Upper lobe of right lung (tissue), 1 donor: Measurements from ENCODE around the gene SEMA5B. TPM values are rescaled to one million over a fixed set of nuclear protein-coding genes. Genes with fewer than 3 reads are reported as not detected.

Experiments
- ATAC-seq: fragments of 200-7000 bp; cut with Tn5 transposase; one replicate; pipeline ENCODE4 v1.9.1; 2020; ENCODE audit warnings: mild to moderate bottlenecking, moderate library complexity
- DNase-seq: peaks from one replicate; pipeline ENCODE4 v3.0.0-alpha.2; 2020
- H3K27ac ChIP-seq: fragments of 200-600 bp; one replicate; pipeline ENCODE4 v1.8.0; 2022
- H3K27me3 ChIP-seq: fragments of 200-600 bp; one replicate; pipeline ENCODE4 v1.8.0; 2022; ENCODE audit warnings: mild to moderate bottlenecking
- H3K36me3 ChIP-seq: fragments of 200-600 bp; one replicate; pipeline ENCODE4 v1.8.0; 2022
- H3K4me1 ChIP-seq: fragments of 200-600 bp; one replicate; pipeline ENCODE4 v1.8.0; 2022
- H3K4me3 ChIP-seq: fragments of 200-600 bp; one replicate; pipeline ENCODE4 v1.8.0; 2022; ENCODE audit warnings: mild to moderate bottlenecking
- H3K9me3 ChIP-seq: fragments of 200-600 bp; one replicate; pipeline ENCODE4 v1.8.0; 2022
- CTCF ChIP-seq: fragments of 200-600 bp; IDR thresholded peaks from one replicate; pipeline ENCODE4 v1.8.0; 2022; ENCODE audit warnings: antibody characterized with exemption
- intact Hi-C: fragments of 100-400 bp; cut with DNase I; formaldehyde crosslinking; loops from one replicate; pipeline ENCODE4 v1.11.0; 2022
- total RNA-seq: library from RNA; stranded (reverse); fragmentation: NEBNext Ultra II Directional; extraction: Animal tissue kit (Norgen Biotek cat#: 25700); gene quantifications from one replicate; pipeline ENCODE4 v1.2.1, GENCODE V29; 2021
- donor health status: DM: no; HTN: yes; CAD: no; lungs with severe emphysema.

SEMA5B gene
- total RNA-seq, 1 donor from 2014 or later, result 2.3 TPM

DNA sequence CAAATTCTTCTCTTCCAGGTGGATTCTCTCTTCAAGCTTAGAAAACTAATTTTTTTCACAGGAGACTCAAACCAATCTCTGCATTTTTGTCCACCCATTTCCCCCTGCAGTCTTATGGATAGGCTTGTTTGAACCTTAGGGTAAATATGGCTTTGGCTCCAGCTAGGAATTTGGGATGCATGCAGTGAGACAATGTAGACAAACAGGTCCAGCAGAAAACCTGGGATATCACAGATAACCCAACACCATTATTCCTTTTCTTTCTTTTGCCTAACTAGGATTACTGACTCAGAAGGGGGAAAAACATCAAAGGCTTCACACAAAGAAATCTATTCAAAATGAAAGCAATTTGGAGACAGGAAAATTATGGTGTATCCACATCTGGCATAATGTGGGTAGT, 11.2 kb upstream of the SEMA5B start:
- intact Hi-C loops, result no loop called here
- peaks cover 6% of the 10 kb centered on the region for H3K27me3 ChIP-seq
- DNase-seq (no peak), ATAC-seq (no peak)
- no peaks in the 10 kb centered on the region for H3K36me3 ChIP-seq
- no peak overlapping the region for H3K4me3 ChIP-seq
- no peak for TF ChIP-seq CTCF
- no peak overlapping the region for H3K27ac ChIP-seq
- no peaks in the 10 kb centered on the region for H3K9me3 ChIP-seq
- no peaks in the 10 kb centered on the region for H3K4me1 ChIP-seq

- H3K4me1 ChIP-seq, result no peaks in the 10 kb centered on the region
- no peaks in the 10 kb centered on the region for H3K36me3 ChIP-seq
- H3K27me3 ChIP-seq, result peaks cover 6% of the 10 kb centered on the region
- ATAC-seq (no peak), DNase-seq (no peak)
- intact Hi-C loops, result no loop called here
- H3K9me3 ChIP-seq, result no peaks in the 10 kb centered on the region
- no peak overlapping the region for H3K27ac ChIP-seq
- H3K4me3 ChIP-seq, result no peak overlapping the region
- TF ChIP-seq CTCF, result no peak
These were observed 9.4 kb upstream of the SEMA5B start for GRCh38 chr3:123037015-123037375.

DNA sequence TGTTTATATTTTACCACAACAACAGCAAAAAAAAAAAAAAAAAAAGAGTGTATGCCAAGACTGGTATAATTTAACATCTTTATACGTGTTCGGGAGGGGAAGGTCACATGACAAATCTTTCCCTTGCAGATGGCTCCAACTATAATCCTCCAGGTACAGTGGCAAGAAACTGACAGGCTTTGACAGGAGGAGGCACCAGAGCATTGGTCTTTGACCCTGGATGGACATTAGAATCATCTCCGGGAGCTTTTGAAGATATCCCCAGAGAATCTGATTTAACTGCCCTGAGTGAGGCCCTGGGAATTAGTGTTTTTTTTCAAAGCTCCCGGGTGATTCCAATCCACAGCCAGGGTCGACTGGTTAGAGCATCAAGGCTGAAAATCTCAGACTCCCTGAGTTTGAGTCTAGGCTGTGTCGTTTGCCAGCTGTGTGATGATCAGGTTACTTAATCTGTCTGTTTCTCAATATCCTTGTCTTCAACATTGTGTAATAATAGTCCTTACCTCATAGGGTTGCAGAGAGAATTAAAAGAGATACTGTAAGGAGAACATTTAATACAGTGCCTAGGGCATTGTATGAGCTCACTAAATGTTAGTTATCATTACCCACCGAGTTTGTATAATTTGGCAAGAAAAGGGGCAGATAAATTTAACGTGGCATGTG, 8.9 kb upstream of the SEMA5B start:
- intact Hi-C loops, result no loop called here
- no peak overlapping the region for H3K4me3 ChIP-seq
- H3K27me3 ChIP-seq, result peaks cover 6% of the 10 kb centered on the region
- H3K36me3 ChIP-seq, result no peaks in the 10 kb centered on the region
- no peak overlapping the region for H3K27ac ChIP-seq
- DNase-seq (no peak), ATAC-seq (peak; percentile 65)
- TF ChIP-seq CTCF, result no peak
- no peaks in the 10 kb centered on the region for H3K9me3 ChIP-seq
- no peaks in the 10 kb centered on the region for H3K4me1 ChIP-seq

- Histone ChIP-seq H3K4me1 (no peaks in the 10 kb centered on the region), H3K36me3 (no peaks in the 10 kb centered on the region), H3K9me3 (no peaks in the 10 kb centered on the region), H3K27me3 (peaks cover 10% of the 10 kb centered on the region), H3K4me3 (no peak overlapping the region), H3K27ac (no peak overlapping the region)
- no peak for DNase-seq
- no peak for TF ChIP-seq CTCF
- no peak for ATAC-seq
- intact Hi-C loops, result no loop called here
These were observed 7.4 kb upstream of the SEMA5B start for GRCh38 chr3:123034996-123035395.

GRCh38 chr3:123034120-123034519, 6.6 kb upstream of the SEMA5B start:
- intact Hi-C loops, result no loop called here
- H3K27ac ChIP-seq, result no peak overlapping the region

More at GRCh38 chr3:123034120-123034519, 6.6 kb upstream of the SEMA5B start:
- Histone ChIP-seq H3K27me3 (peaks cover 19% of the 10 kb centered on the region), H3K4me1 (no peaks in the 10 kb centered on the region), H3K9me3 (no peaks in the 10 kb centered on the region), H3K36me3 (no peaks in the 10 kb centered on the region), H3K4me3 (no peak overlapping the region)
- no peak for ATAC-seq
- TF ChIP-seq CTCF, result no peak
- DNase-seq, result no peak
